Measurements from ENCODE around the gene ZNF155. TPM values are rescaled to one million over a fixed set of nuclear protein-coding genes. Genes with fewer than 3 reads are reported as not detected.

The ZNF155 gene
- total RNA-seq (2022; extraction: Qiagen RNA extraction), result 1.9 to 3.6 TPM (median 3.0 TPM) in 5 replicates

GRCh38 chr19:43983912-43984686, at the start of gene ZNF155:
TSS of gene ZNF155 (plus strand) at chr19:43984188. CDS start at chr19:43988544, 4,356 bp downstream.

GRCh38 chr19:43934985-43935708, 48.8 kb upstream of the ZNF155 start, which contains the start of gene ZNF45:
TSS of gene ZNF45 (minus strand) at chr19:43935282. CDS start at chr19:43922185, 13,097 bp downstream.

GRCh38 chr19:43950834-43951645, 32.9 kb upstream of the ZNF155 start, which contains the start of gene ZNF221:
TSS of gene ZNF221 (plus strand) at chr19:43951228. CDS start at chr19:43962727, 11,499 bp downstream.

GRCh38 chr19:44002566-44003460, 18.8 kb downstream of the ZNF155 start, which contains the start of gene ZNF230:
TSS of gene ZNF230 (plus strand) at chr19:44002957. CDS start at chr19:44007079, 4,122 bp downstream.

GRCh38 chr19:44025217-44025936, 41.4 kb downstream of the ZNF155 start, which contains the start of gene ZNF222:
TSS of gene ZNF222 (plus strand) at chr19:44025379. CDS start at chr19:44025437, 58 bp downstream.

Other genes starting within 250 kb of the ZNF155 start
- 49.2 to 64.3 TPM (median 55.9 TPM) in 5 replicates for gene SMG9, start 229.2 kb upstream of the ZNF155 start, total RNA-seq (2022; extraction: Qiagen RNA extraction)
- gene KCNN4, start 203.2 kb upstream of the ZNF155 start, total RNA-seq (2022; extraction: Qiagen RNA extraction), result 42.2 to 55.5 TPM (median 53.1 TPM) in 5 replicates
- gene LYPD5, start 181.7 kb upstream of the ZNF155 start, total RNA-seq (2022; extraction: Qiagen RNA extraction), result 0.11 to 0.39 TPM (median 0.18 TPM) in 5 replicates
- gene ZNF283, start 156.9 kb upstream of the ZNF155 start, total RNA-seq (2022; extraction: Qiagen RNA extraction), result 3.9 to 6.1 TPM (median 4.8 TPM) in 5 replicates
- gene ZNF404, start 100.2 kb upstream of the ZNF155 start, total RNA-seq (2022; extraction: Qiagen RNA extraction), result 0.13 to 0.39 TPM (median 0.21 TPM) in 5 replicates
- 8.7 to 12.8 TPM (median 9.8 TPM) in 5 replicates for gene ZNF45, start 48.9 kb upstream of the ZNF155 start, total RNA-seq (2022; extraction: Qiagen RNA extraction)
- 0.51 to 0.84 TPM (median 0.60 TPM) in 5 replicates for gene ZNF221, start 33.0 kb upstream of the ZNF155 start, total RNA-seq (2022; extraction: Qiagen RNA extraction)
- 2.2 to 4.2 TPM (median 3.3 TPM) in 5 replicates for gene ZNF230, start 18.8 kb downstream of the ZNF155 start, total RNA-seq (2022; extraction: Qiagen RNA extraction)
- 3.1 to 3.8 TPM (median 3.5 TPM) in 5 replicates for gene ZNF222, start 41.2 kb downstream of the ZNF155 start, total RNA-seq (2022; extraction: Qiagen RNA extraction)
- 2.3 to 5.1 TPM (median 2.9 TPM) in 5 replicates for gene ZNF223, start 67.8 kb downstream of the ZNF155 start, total RNA-seq (2022; extraction: Qiagen RNA extraction)
- 0.25 to 0.71 TPM (median 0.43 TPM) in 5 replicates for gene ZNF284, start 88.0 kb downstream of the ZNF155 start, total RNA-seq (2022; extraction: Qiagen RNA extraction)
- gene ZNF224, start 110.2 kb downstream of the ZNF155 start, total RNA-seq (2022; extraction: Qiagen RNA extraction), result 7.1 to 12.7 TPM (median 8.9 TPM) in 5 replicates
- gene ZNF225, start 129.2 kb downstream of the ZNF155 start, total RNA-seq (2022; extraction: Qiagen RNA extraction), result 2.3 to 4.3 TPM (median 2.5 TPM) in 5 replicates
- gene ZNF234, start 157.4 kb downstream of the ZNF155 start, total RNA-seq (2022; extraction: Qiagen RNA extraction), result 1.3 to 2.5 TPM (median 2.2 TPM) in 5 replicates
- gene ZNF226, start 180.9 kb downstream of the ZNF155 start, total RNA-seq (2022; extraction: Qiagen RNA extraction), result 18.3 to 21.5 TPM (median 18.7 TPM) in 5 replicates
- gene ZNF227, start 228.3 kb downstream of the ZNF155 start, total RNA-seq (2022; extraction: Qiagen RNA extraction), result 9.3 to 13.7 TPM (median 10.1 TPM) in 5 replicates

Measured in A549 treated with Hydrocortisone at 1 μM for 4 hours (cell line).